A204.1 (cell line): ENCODE data around the gene PGGHG.

Source experiments
- FAIRE-seq: peaks from 2 replicates; lab custom pipeline; 2012; peaks lifted over from hg19 to GRCh38; lab: Jason Lieb, UNC

Gene PGGHG

DNA sequence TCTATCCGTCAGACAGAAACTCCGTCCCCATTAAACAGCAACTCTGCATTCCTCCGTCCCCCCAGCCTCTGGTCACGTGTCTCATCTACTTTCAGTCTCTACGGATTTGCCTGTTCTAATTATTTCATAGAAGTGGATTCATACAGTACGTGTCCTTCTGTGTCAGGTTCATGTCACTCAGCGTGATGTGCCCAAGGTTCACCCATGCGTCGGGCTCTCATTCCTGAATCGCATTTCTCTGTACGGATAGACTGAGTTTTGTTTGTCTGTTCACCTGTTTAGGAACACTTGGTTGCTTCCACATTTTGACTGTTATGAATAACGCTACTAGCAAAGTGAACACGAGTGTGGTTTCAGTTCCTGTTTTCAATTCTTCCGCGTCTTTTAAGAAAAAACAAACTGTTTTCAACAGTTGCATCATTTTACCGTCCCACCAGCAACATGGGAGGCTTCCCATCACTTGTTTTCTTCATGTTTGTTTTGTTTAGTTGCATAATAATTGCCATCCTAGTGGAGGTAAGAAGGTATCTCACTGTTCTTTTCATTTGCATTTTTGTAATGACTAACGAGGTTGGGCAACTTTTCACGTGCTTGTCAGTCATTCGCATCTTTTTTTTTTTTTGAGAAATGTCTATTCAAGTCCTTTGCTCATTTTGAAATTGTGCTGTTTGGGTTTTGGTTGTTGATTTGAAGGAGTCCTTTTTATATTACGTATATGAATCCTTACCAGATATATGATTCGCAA, 19.6 kb upstream of the PGGHG start:
- no peak for FAIRE-seq

DNA sequence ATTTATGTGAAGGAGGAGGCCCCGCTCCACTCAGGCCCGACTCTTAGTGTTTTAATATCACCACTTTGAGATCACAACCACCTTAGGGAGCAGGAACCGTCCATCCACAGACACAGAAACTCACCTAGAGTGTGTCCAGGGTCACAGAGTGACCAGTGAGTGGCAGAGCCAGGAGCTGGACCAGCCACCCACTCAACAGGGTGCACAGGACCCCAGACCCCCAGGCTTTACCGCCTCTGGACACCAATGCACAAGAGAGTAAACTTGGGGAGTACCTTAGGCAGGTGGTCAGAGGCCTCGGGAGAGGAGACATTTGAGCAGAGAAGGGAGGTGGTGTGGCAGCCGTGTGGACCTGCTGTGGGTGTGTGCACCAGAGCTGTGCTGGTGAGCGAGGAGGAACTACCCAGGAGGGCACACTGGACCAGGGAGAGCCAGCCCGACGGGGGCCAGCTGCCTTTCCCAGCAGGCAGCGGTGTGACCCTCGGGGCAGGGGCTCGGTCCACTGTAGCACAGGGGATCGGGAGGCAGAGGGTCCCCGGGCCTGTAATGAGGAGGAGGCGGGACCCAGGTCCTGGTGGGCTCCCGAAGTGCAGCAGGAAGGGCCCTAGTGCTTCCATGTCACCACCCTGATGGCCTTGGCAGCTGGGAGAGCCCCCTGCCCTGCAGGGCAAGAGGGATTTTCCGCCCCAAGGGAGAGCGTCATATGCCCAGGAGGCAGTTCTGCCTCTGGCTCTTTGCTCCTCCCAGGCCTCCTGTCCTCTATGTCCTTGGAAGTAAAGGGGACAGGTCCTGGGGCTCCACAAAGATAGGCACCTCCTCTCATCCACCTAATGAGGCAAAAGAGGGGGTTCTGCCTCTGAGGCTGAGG, 18.2 kb upstream of the PGGHG start:
- FAIRE-seq: no peak

DNA sequence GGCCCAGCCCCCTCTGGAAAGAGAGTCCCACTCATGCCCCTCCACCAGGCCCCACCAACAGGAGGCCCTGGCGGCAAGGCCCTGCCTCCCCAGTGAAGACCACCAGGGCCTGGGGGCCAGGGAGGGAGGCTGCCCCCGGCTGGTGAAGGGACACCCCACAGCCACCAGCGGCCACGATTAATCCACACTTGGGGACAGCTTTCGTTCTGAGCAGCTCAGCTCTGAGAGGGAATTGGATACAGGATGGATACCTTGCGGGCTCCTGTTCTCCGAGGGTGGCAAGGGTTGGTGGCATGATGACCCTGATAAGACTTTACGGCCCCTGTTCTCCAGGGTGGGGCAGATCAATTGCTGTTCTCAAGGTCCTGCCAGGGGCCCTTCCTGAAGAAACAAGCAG, 17.6 kb upstream of the PGGHG start:
- no peak for FAIRE-seq

DNA sequence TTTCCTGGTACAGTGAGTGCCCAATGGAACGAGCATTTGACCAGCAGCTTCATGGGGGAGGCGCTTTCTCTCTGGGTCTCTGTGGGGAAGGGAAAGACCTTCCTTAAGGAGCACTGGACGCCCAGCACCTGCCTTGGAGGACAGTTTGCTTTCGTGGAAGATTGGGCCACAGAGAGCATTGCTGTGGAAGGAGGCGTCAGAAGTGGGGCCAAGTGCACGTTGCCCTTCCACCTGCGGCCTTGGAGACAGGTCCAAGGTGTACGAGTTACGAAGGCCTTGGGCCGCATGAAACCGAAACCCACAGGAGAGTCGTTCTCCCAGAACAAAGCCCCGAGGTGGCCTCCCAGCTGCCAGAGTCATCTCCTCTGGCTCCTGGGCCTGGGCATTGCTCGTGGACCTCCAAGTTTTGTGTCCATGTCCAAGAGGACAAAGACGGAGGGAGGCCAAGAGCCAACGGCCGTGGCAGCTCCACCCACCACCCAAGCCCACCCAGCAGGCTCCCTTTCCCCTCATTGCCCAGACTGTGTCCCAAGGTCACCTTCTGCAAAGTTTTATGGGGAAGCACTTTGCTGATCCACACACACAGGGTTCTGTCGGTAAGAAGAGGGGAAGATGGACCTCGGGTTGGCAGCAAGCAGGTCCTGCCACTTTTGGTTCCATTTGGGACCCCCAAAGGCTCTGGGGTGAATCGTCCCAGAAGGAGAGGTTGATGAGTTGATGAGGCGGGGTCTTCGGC, 16.6 kb upstream of the PGGHG start:
- FAIRE-seq: no peak

DNA sequence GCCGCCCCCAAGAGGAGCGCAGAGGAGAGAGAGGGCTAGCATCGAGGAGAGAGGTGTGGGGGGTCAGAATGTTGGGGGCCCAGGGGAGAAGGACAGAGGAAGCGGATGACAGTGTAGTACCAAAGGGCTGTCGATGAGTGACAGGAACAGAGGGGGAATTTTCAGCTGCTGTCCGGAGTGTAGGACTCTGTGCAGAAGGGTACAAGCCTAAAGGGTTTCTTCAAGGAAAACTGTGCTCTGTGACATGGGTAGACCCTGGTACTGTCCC, 16.1 kb upstream of the PGGHG start:
- FAIRE-seq: no peak

GRCh38 chr11:276219-276618, 12.7 kb upstream of the PGGHG start:
- no peak for FAIRE-seq

GRCh38 chr11:278001-278951, 10.7 kb upstream of the PGGHG start, which contains the start of gene NLRP6:
NLRP6 (plus strand) TSS chr11:278407; CDS start chr11:278570, 163 bp downstream.
- FAIRE-seq: no peak

DNA sequence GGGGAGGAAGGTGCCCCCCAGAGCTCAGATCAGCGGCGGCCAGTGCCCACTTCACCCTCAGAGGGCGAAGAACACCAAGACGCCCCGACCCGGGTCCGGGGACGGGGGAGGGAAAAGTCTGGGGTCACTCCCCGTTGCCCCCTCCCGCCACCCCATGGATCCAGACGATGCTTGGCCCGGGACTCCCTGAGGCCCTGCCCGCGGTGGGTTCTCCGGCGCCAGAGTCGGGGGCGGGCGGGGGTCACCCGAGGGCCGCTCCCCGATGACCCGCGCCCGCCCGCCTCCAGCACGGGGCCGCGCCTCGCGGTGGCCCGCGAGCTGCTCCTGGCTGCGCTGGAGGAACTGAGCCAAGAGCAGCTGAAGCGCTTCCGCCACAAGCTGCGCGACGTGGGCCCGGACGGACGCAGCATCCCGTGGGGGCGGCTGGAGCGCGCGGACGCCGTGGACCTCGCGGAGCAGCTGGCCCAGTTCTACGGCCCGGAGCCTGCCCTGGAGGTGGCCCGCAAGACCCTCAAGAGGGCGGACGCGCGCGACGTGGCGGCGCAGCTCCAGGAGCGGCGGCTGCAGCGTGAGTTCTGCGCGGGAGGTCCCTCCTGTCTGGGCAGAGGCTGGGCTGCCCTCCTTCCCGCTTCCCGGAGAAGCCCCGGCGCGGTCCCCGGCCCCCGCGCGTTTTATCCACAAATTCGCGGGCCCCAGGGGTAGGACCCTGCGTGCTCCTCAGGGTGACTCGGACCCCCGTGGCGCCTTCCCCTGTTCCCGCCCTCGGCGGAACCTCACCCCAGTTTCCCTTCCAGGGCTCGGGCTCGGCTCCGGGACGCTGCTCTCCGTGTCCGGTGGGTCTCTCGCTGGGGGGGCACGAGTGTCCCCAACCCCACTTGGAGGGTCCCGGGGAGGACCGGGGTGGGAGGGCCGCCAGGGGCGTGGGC, 9.6 kb upstream of the PGGHG start:
- FAIRE-seq: no peak

GRCh38 chr11:279966-280705, 8.8 kb upstream of the PGGHG start:
- FAIRE-seq: no peak

DNA sequence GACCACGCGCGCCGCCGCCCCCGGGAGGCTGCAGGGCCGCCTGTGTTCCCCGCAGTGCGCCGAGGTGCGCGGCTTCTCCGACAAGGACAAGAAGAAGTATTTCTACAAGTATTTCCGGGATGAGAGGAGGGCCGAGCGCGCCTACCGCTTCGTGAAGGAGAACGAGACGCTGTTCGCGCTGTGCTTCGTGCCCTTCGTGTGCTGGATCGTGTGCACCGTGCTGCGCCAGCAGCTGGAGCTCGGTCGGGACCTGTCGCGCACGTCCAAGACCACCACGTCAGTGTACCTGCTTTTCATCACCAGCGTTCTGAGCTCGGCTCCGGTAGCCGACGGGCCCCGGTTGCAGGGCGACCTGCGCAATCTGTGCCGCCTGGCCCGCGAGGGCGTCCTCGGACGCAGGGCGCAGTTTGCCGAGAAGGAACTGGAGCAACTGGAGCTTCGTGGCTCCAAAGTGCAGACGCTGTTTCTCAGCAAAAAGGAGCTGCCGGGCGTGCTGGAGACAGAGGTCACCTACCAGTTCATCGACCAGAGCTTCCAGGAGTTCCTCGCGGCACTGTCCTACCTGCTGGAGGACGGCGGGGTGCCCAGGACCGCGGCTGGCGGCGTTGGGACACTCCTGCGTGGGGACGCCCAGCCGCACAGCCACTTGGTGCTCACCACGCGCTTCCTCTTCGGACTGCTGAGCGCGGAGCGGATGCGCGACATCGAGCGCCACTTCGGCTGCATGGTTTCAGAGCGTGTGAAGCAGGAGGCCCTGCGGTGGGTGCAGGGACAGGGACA, 8.0 kb upstream of the PGGHG start:
- no peak for FAIRE-seq

DNA sequence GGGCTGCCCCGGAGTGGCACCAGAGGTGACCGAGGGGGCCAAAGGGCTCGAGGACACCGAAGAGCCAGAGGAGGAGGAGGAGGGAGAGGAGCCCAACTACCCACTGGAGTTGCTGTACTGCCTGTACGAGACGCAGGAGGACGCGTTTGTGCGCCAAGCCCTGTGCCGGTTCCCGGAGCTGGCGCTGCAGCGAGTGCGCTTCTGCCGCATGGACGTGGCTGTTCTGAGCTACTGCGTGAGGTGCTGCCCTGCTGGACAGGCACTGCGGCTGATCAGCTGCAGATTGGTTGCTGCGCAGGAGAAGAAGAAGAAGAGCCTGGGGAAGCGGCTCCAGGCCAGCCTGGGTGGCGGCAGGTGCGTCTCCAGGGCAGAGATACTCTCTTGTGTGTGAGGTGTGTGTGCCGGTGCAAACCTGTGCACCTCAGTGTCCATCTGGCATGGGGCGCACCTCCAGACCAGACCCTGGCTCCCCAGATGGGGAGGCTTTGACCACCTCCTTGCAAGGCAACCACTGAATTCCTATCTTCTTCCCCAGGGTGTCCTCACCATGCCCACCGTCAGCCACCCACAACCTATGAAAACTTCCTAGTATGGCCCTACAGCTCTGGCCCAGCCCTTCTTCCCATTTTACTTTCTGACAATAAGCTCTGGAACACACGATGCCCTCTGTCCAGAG, 7.3 kb upstream of the PGGHG start:
- FAIRE-seq: no peak

DNA sequence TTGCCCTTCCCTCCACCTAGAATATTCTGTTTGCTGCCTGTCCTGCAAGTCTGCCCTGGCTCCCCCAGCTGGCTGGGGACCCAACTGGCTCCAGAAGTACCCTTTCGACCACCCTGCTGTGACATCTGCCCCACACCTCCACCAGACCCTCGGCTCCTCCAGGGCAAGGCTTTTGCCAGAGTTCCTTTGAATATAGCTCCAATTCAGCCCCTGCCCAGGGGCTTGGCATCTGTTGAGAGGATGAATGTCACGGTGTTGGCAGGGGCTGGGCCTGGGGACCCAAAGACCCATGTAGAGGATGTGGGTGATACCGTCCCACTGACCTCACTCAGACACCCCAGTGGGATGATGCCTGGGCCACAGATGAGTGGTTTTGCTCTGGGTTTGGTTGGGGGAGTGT, 6.8 kb upstream of the PGGHG start:
- no peak for FAIRE-seq

DNA sequence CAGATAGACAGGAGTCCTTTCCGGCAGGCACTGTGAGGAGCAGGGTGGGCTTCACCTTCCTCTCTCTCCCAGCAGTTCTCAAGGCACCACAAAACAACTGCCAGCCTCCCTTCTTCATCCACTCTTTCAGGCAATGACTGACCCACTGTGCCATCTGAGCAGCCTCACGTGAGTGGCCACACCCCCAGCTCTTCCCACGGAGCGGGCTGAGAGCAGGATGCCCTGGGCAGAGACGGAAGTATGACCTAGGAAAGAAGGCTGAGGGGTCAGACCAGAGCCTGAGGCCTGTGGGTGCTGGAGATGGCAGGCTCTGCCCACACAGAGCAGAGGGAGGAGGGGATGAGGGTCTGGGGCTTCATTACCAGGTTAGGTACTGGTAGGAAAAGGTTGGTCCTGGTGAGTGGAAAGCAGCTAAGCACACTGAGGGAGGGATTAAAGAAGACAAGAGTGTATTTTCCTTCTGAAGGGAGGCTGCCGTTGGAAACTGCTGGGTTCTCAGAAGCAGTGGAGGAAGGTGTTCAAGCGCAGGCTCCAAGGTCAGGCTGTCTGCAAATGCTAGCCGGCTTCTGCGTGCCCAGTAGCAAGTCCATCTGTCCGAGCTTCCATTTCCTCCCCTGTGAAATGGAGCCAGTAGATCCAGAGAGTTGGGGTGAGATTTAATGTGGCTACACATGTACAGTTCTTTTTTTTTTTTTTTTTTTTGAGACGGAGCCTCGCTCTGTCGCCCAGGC, 6.1 kb upstream of the PGGHG start:
- no peak for FAIRE-seq

DNA sequence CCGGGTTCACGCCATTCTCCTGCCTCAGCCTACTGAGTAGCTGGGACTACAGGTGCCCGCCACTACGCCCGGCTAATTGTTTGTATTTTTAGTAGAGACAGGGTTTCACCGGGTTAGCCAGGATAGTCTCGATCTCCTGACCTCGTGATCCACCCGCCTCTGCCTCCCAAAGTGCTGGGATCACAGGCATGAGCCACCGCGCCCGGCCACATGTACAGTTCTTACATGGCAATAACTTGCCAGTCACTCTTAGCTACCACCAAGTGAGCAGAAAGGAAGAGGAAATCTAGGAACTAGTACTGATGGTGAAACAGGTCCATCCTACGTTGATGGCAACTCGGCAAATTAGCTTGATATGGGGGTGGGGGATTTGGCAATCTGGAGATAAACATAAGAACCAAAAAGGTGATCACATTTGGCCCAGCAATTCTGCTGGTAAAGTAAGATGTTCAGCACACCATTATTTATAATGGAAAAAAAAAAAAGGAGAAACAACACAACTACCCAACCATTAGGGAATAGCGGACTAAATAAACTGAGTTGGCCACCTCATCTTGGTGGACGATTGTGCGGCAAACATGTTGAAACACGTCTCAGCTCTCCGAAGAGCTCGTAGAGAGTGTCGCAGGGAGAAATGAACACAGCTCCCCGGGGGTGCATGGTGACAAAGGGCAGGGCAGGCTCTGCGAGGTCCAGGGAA, 5.4 kb upstream of the PGGHG start:
- FAIRE-seq: no peak

DNA sequence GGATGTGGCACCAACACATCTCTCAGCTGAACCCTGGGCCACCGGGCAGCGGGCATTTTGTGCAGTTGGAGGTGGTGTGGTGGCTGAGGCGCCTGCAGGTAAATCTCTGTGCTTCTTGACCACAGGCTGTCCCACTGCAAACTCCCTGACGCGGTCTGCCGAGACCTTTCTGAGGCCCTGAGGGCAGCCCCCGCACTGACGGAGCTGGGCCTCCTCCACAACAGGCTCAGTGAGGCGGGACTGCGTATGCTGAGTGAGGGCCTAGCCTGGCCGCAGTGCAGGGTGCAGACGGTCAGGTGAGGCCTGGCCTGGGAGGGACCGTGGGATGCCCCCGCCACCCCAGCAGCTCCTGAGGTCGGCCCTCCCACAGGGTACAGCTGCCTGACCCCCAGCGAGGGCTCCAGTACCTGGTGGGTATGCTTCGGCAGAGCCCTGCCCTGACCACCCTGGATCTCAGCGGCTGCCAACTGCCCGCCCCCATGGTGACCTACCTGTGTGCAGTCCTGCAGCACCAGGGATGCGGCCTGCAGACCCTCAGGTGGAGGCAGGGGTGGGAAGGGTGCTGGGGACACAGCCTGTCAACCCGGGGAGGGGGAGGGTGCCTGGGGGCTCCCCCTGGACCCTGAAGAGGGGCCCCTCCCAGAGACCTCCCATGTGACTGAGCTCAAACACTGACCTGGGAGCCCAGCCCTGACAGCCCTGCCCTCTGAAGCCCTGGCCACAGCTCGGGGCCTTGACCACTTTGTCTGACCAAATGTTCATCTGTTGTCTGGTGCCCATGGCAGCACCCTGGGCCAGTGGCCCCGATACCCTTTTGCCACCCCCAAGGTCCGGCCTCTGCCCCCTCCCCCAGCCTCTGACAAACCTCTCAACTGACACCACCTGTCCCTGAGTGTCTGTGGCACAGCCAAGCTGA, 4.6 kb upstream of the PGGHG start:
- no peak for FAIRE-seq
